OCI-LY1 (cell line): Measurements from ENCODE around the gene CWF19L2.

ENCODE experiments used
- H2AFZ ChIP-seq: fragments of 200-600 bp; sonication (generic), shearing (Covaris generic); 2 replicates; pipeline ENCODE4 v1.6.0; 2014; ENCODE audit warnings: antibody characterized with exemption, mild to moderate bottlenecking, low read length
- H3F3A ChIP-seq: fragments of 200-600 bp; sonication (generic), shearing (Covaris generic); 2 replicates; pipeline ENCODE4 v1.6.0; 2014; ENCODE audit warnings: mild to moderate bottlenecking, antibody characterized with exemption, low read length, moderate library complexity; ENCODE audit not compliant: insufficient read depth
- H3K27ac ChIP-seq: fragments of 200-600 bp; sonication (generic); 2 replicates; pipeline ENCODE4 v1.5.1; 2014; ENCODE audit warnings: low read length, mixed run types, mild to moderate bottlenecking, low read depth; ENCODE audit not compliant: poor library complexity, severe bottlenecking
- H3K27me3 ChIP-seq: fragments of 200-600 bp; sonication (generic); 2 replicates; pipeline ENCODE4 v1.6.0; 2014; ENCODE audit warnings: antibody characterized with exemption, mild to moderate bottlenecking, low read length, moderate library complexity; ENCODE audit not compliant: insufficient read depth
- H3K36me3 ChIP-seq: fragments of 200-600 bp; sonication (generic); 2 replicates; pipeline ENCODE4 v1.6.1; 2014; ENCODE audit warnings: mild to moderate bottlenecking, antibody characterized with exemption, low read length, moderate library complexity, mixed read lengths; ENCODE audit not compliant: insufficient read depth
- H3K4me1 ChIP-seq: fragments of 200-600 bp; sonication (generic); 2 replicates; pipeline ENCODE4 v1.5.1; 2014; ENCODE audit warnings: mild to moderate bottlenecking, low read length, moderate library complexity; ENCODE audit not compliant: insufficient read depth, severe bottlenecking
- H3K4me2 ChIP-seq: fragments of 200-600 bp; sonication (generic), shearing (Covaris generic); 2 replicates; pipeline ENCODE4 v1.6.1; 2014; ENCODE audit warnings: low read length
- H3K4me3 ChIP-seq: fragments of 200-600 bp; sonication (generic); 2 replicates; pipeline ENCODE4 v1.5.1; 2014; ENCODE audit warnings: low read length, low read depth, mild to moderate bottlenecking, mixed read lengths; ENCODE audit not compliant: poor library complexity, severe bottlenecking
- H3K79me2 ChIP-seq: fragments of 200-600 bp; shearing (Covaris generic); 2 replicates; pipeline ENCODE4 v1.6.1; 2016; ENCODE audit warnings: mixed run types, low read length, mixed read lengths; ENCODE audit not compliant: insufficient read depth
- H3K9ac ChIP-seq: fragments of 200-600 bp; sonication (generic), shearing (Covaris generic); 2 replicates; pipeline ENCODE4 v1.6.1; 2014; ENCODE audit warnings: mild to moderate bottlenecking, low read length, mixed read lengths
- H3K9me2 ChIP-seq: fragments of 200-600 bp; sonication (generic), shearing (Covaris generic); 2 replicates; pipeline ENCODE4 v1.6.1; 2014; ENCODE audit warnings: low read depth, mild to moderate bottlenecking, low read length, mixed read lengths
- H3K9me3 ChIP-seq: fragments of 200-600 bp; shearing (Covaris generic); 2 replicates; pipeline ENCODE4 v1.6.1; 2014; ENCODE audit warnings: low read length, mixed read lengths
- H4K20me1 ChIP-seq: fragments of 200-600 bp; sonication (generic), shearing (Covaris generic); 2 replicates; pipeline ENCODE4 v1.6.0; 2016; ENCODE audit warnings: mild to moderate bottlenecking, low read length; ENCODE audit not compliant: insufficient read depth
- EZH2 ChIP-seq: fragments of 200-600 bp; sonication (generic), shearing (Covaris generic); IDR thresholded peaks from 2 replicates; pipeline ENCODE4 v1.8.0; 2017; ENCODE audit warnings: borderline replicate concordance, mixed run types, mild to moderate bottlenecking, antibody characterized with exemption, low read length, moderate library complexity, mixed read lengths
- TF ChIP-seq, protein P1 (sequence below): fragments of 200-600 bp; sonication (generic), shearing (Covaris generic); IDR thresholded peaks from 2 replicates; pipeline ENCODE4 v1.5.1; 2017; ENCODE audit warnings: mild to moderate bottlenecking, antibody characterized with exemption, low read length, moderate library complexity, mixed read lengths

CWF19L2 gene

GRCh38 chr11:107359701-107360100, 97.9 kb downstream of the CWF19L2 start:
- no peaks in the 10 kb centered on the region for H3K27me3 ChIP-seq
- TF ChIP-seq EZH2, result no peak
- TF ChIP-seq, protein P1, sequence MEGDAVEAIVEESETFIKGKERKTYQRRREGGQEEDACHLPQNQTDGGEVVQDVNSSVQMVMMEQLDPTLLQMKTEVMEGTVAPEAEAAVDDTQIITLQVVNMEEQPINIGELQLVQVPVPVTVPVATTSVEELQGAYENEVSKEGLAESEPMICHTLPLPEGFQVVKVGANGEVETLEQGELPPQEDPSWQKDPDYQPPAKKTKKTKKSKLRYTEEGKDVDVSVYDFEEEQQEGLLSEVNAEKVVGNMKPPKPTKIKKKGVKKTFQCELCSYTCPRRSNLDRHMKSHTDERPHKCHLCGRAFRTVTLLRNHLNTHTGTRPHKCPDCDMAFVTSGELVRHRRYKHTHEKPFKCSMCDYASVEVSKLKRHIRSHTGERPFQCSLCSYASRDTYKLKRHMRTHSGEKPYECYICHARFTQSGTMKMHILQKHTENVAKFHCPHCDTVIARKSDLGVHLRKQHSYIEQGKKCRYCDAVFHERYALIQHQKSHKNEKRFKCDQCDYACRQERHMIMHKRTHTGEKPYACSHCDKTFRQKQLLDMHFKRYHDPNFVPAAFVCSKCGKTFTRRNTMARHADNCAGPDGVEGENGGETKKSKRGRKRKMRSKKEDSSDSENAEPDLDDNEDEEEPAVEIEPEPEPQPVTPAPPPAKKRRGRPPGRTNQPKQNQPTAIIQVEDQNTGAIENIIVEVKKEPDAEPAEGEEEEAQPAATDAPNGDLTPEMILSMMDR, result no peak
- no peaks in the 10 kb centered on the region for H4K20me1 ChIP-seq
- H3K4me2 ChIP-seq, result no peak overlapping the region
- no peak overlapping the region for H3K27ac ChIP-seq
- H3K36me3 ChIP-seq, result no peaks in the 10 kb centered on the region
- no peaks in the 10 kb centered on the region for H3K9me2 ChIP-seq
- no peaks in the 10 kb centered on the region for H3K4me1 ChIP-seq
- H3F3A ChIP-seq, result no peaks in the 10 kb centered on the region
- H2AFZ ChIP-seq, result no peak overlapping the region
- H3K4me3 ChIP-seq, result no peak overlapping the region
- H3K9me3 ChIP-seq, result no peaks in the 10 kb centered on the region
- H3K9ac ChIP-seq, result no peak overlapping the region
- no peaks in the 10 kb centered on the region for H3K79me2 ChIP-seq

GRCh38 chr11:107357877-107358276, 99.7 kb downstream of the CWF19L2 start:
- H3K9me3 ChIP-seq, result no peaks in the 10 kb centered on the region
- no peaks in the 10 kb centered on the region for H3K36me3 ChIP-seq
- H2AFZ ChIP-seq, result no peak overlapping the region
- H3K79me2 ChIP-seq, result no peaks in the 10 kb centered on the region
- no peaks in the 10 kb centered on the region for H4K20me1 ChIP-seq
- H3K4me1 ChIP-seq, result no peaks in the 10 kb centered on the region
- no peaks in the 10 kb centered on the region for H3K27me3 ChIP-seq
- H3K9me2 ChIP-seq, result no peaks in the 10 kb centered on the region
- no peak overlapping the region for H3K27ac ChIP-seq
- no peak for TF ChIP-seq EZH2
- TF ChIP-seq, protein P1, result no peak
- H3K4me2 ChIP-seq, result no peak overlapping the region
- H3K4me3 ChIP-seq, result no peak overlapping the region
- no peak overlapping the region for H3K9ac ChIP-seq
- no peaks in the 10 kb centered on the region for H3F3A ChIP-seq

DNA sequence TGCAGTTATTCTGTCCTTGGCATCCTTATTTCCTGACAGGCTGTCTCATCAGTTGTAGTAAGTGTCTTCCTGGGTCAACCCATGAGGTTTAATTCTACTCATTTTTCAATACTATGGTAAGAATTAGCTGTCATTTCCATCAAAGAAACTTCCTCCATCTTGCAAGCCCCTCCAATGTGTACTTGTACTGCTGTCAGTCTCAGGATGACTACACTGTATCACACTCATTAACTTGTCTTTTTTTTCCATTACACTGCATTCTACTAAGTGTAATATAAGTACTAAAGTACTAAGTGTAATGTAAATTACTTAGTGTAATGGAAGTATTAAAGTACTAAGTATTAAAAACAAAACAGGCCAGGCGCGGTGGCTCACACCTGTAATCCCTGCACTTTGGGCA, 102.8 kb downstream of the CWF19L2 start:
- no peaks in the 10 kb centered on the region for H3K79me2 ChIP-seq
- no peak overlapping the region for H2AFZ ChIP-seq
- H3K9me2 ChIP-seq, result no peaks in the 10 kb centered on the region
- H3K9ac ChIP-seq, result no peak overlapping the region
- H3K4me2 ChIP-seq, result no peak overlapping the region
- H3K4me3 ChIP-seq, result no peak overlapping the region
- TF ChIP-seq, protein P1, result no peak
- no peak for TF ChIP-seq EZH2
- H4K20me1 ChIP-seq, result no peaks in the 10 kb centered on the region
- H3K4me1 ChIP-seq, result no peaks in the 10 kb centered on the region
- no peak overlapping the region for H3K27ac ChIP-seq
- no peaks in the 10 kb centered on the region for H3K27me3 ChIP-seq
- 0 out of 2 replicates have a peak, but pooled peaks cover 5% of the 10 kb centered on the region for H3K36me3 ChIP-seq
- H3K9me3 ChIP-seq, result no peaks in the 10 kb centered on the region
- H3F3A ChIP-seq, result no peaks in the 10 kb centered on the region
